Fibroblast of skin of abdomen (primary cell): Measurements from ENCODE around the gene C16orf54.
"Not testable (repeated sequence)": the region's sequence is repeated elsewhere in the genome, so short reads cannot be mapped to it uniquely, and the experiment has no call there.

Experiments used
- DNase-seq: peaks from one replicate; pipeline ENCODE4 v3.0.0-alpha.2; 2013

C16orf54 gene

DNA sequence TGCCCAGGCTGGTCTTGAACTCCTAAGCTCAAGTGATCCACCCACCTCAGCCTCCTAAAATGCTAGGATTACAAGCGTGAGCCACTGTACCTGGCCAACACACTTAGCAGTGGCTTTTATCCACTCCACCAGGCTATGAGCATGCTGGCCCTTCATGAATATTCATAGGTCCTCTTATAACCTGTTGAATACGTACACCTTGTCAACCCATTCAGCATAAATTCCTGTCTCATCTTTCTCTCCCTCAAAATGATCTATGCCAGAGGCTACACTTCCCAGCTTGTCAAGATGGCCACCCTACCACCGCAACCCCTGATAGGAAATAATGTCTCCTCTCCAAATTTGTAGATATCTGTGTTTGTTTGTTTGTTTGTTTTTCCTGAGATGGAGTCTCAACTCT, 21.3 kb upstream of the C16orf54 start:
- no peak for DNase-seq

DNA sequence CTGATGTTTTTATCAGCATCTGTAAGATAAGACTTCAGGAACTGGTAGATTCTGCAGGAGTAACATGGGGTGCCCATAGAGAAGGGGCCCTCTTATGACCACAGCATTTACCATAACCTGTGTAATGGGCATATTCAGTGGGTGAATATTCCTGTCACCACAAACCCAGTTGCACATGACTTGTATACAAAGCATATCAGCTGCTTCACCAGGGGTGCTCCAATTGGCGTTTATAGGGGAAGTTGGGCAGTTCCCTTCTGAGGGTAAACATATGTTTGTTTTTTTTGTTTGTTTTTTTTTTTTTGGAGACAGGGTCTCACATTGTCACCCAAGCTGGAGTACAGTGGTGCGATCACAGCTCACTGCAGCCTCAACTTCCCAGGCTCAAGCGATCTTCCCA, 20.8 kb upstream of the C16orf54 start:
- DNase-seq: no peak

DNA sequence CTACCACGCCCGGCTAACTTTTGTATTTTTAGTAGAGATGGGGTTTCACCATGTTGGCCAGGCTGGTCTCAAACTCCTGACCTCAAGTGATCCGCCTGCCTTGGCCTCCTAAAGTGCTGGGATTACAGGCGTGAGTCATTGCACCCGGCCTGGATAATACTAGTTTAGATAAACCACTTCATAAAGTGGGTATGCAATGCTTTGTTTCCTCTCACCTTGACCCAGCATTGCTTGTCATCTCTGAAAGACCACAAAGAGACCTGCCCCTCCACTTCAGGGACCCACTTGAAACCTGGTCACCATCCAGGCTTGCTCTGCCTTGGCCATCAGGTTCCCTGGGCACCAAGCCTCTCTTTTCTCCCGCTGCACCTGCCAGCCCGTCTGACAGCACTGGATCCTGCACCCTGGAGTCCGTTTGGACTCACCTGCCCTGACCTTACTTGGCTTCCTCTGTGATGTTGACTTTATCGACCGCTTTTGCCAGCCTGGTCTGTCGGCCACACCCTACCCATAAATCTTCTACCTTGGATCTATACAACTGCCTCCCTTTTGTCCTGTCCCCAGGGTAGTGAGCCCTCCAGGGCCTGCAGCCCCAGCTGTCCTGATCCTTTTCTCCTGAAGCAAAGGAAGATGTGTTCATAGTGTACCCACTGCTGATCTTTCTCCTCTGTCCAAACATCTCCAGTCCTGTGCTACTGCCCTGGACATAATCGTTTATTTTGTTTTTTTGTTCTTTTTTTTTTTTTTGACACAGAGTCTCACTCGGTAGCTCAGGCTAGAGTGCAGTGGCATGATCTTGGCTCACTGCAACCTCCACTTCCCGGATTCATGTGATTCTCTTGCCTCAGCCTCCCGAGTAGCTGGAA, 19.6 kb upstream of the C16orf54 start:
- no peak for DNase-seq

DNA sequence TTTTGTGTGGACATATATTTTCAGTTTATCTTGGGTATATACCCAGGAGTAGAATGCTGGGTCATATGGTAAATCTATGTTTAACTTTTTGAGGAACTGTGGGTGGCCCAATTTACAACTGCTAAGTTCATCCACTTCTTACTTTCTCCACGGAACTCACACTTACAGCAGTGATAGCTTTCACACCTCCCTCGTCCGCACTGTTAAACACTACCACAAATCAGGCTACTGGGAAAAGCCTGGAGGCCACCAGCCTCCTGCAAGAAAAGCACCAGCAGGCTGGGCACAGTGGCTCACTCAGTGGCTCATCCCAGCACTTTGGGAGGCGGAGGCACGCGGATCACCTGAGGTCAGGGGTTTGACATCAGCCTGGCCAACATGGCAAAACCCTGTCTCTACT, 17.5 kb upstream of the C16orf54 start:
- DNase-seq: no peak

DNA sequence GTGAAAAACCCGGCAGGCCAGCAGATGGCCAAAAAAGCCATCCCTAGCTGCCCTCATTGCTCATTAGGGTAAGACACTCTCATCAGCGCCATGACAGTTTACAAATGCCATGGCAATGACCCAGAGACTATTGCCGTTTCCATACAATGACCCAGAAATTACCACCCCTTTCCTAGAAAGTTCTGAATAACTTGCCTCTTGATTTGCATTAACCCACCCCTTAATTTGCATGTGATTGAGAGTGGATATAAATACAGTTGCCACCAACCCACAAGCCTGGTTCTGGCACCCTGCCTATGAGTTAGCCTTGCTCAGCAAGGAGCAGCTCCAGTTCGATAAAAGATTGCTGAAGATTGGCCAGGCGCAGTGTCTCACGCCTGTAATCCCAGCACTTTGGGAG, 16.1 kb upstream of the C16orf54 start:
- DNase-seq: no peak

DNA sequence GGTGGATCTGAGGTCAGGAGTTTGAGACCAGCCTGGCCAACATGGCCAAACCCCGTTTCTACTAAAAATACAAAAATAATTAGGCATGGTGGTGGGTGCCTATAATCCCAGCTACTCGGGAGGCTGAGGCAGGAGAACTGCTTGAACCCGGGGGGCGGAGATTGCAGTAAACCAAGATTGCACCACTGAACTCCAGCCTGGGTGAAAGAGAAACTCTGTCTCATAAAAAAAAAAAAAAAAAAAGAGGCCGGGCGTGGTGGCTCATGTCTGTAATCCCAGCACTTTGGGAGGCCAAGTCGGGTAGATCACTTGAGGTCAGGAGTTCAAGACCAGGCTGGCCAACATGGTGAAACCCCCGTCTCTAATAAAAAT, 15.5 kb upstream of the C16orf54 start:
- DNase-seq: not testable (repeated sequence)

DNA sequence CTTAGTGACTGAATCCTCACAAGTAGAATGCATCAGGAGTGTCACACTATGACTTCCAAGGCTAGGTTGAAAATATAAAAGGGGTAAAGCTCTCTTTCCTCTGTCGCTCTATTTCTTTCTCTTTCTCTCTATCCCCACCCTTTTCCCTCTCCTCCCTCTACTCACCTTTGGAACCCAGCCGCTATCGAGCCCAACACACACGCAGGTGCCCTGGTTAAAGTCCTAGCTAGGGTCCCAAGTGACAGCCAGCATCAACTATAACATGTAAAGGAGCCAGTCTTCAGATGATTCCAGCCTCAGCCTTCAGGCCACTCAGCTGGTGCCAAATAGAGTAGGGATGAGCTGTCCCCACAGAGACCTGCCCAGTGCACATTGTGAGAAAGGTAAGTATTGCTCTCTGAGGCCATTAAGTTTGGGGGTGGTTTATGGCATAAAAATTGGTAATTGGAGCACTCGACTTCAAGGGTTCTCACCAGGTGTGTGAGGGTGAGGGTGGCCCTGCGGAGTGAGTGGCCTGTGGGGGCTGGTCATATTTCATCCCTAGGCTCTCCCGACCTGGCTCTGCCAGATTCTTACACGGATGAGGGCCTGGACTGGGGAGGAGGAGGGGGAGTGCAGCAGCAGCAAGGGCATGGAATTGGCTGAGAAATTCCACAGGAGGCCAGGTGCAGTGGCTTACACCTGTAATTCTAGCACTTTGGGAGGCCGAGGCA, 14.9 kb upstream of the C16orf54 start:
- no peak for DNase-seq

DNA sequence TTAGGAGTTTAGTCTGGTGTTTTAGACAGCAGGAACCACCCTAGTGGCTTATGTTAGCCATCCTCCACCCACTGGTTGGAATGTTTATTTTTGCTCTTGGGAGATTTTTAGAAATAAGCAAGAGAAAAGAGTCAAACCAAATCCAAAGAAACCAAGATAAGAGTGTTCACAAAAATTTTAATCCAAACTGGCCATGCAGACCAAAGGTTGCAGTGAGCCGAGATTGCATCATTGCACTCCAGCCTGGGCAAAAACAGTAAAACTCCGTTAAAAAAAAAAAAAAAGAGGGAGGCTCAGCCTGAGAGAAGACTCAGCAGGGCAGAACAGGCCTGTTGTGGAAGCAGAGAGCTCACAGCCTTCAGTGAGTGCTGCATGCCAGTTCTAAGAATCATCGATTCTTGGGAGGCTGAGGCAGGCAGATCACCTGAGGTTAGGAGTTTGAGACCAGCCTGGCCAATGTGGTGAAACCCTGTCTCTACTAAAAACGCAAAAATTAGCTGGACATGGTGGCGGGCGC, 12.2 kb upstream of the C16orf54 start:
- DNase-seq: peak; percentile 42

DNA sequence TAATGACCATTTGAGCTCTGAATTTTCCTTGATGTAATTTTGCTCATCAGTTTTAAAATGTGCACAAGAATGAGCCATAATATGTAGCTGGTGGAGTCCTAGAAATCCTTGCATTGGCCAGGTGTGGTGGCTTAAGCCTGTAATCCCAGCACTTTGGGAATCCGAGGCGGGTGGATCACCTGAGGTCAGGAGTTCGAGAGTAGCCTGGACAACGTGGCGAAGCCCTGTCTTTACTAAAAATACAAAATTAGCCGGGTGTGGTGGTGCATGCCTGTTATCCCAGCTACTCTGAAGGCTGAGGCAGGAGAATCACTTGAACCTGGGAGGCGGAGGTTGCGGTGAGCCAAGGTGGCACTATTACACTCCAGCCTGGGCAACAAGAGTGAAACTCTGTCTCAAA, 11.3 kb upstream of the C16orf54 start:
- not testable (repeated sequence) for DNase-seq

DNA sequence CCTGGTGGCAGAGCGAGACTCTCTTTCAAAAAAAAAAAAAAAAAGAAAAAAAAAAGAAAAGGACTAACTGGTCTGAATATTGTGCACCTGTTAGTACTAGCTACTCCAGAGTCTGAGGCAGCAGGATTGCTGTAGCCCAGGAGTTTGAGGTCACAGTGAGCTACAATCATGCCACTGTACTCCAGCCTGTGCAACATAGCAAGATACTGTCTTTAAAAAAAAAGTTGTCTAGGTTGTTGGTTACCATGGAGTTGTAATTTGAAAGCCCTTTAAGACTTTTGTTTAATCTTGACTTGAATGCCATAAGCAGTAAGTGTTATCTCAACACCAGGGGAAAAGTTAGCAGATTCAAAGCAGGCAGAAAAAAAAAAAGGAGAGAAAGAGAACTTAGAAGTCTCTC, 10.9 kb upstream of the C16orf54 start:
- DNase-seq: no peak

DNA sequence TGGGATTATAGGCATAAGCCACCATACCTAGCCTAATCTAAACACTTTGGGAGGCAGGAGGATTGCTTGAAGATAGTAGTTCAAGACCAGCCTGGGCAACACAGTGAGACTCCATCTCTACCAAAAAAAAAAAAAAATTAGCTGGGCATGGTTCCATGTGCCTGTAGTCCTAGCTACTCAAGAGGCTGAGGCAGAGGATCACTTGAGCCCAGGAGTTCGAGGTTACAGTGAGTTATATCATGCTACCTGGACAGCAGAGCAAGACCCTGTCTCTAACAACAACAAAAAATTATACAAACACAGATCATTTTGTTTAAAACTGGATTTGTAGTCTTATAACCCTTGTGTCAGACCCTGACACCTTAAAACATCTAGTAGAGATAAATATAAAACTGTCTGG, 7.7 kb upstream of the C16orf54 start:
- no peak for DNase-seq

DNA sequence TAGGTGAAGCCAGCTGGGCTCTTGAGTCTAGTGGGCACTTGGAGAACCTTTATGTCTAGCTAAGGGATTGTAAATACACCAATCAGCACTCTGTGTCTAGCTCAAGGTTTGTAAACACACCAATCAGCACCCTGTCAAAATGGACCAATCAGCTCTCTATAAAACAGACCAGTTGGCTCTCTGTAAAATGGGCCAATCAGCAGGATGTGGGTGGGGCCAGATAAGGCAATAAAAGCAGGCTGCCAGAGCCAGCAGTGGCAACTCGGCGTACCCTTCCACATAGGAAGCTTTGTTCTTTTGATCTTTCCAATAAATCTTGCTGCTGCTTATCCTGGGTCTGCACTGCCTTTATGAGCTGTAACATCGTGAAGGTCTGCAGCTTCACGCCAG, 3.0 kb upstream of the C16orf54 start:
- DNase-seq: not testable (repeated sequence)

DNA sequence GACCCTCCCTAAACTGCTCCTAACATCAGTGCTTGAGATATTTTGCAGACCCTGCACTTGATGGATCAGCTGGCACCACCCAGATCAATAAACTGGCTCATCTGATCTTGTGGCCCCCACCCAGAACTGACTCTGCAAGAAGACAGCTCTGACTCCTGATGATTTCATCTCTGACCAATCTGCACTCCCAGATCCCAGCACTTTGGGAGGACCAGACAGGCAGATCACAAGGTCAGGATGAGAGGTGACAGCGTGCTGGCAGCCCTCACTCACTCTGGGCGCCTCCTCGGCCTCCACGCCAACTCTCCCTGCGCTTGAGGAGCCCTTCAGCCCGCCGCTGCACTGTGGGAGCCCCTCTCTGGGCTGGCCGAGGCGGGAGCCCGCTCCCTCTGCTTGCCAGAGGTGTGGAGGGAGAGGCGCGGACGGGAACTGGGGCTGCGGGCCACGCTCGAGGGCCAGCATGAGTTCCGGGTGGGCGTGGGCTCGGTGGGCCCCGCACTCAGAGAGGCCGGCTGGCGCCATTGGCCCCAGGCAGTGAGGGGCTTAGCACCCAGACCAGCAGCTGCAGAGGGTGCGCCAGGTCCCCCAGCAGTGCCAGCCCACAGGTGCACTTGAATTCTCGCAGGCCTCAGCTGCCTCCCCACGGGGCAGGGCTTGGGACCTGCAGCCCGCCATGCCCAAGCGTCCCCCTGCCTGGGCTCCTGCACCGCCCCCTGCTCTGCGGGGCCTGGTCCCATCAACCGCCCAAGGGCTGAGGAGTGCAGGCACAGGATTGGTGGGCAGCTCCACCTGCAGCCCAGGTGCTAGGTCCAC, 2.4 kb upstream of the C16orf54 start:
- DNase-seq: no peak

DNA sequence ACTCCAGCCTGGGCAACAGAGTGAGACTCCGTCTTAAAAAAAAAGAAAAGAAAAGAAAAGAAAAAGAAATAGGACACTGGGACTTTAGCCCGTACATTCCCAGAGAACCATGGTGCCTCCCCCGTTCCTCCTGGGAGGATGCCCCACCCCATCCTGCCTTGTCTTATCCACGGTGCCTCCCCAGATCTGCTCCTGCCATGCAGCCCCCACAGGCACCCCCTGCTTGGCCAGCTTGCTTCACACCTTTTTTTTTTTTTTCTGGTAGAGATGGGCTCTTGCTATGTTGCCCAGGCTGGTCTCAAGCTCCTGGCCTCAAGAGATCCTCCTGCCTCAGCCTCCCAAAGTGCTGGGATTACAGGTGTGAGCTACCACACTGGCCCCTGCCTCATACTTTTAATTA, 728 bp upstream of the C16orf54 start:
- DNase-seq: not testable (repeated sequence)

DNA sequence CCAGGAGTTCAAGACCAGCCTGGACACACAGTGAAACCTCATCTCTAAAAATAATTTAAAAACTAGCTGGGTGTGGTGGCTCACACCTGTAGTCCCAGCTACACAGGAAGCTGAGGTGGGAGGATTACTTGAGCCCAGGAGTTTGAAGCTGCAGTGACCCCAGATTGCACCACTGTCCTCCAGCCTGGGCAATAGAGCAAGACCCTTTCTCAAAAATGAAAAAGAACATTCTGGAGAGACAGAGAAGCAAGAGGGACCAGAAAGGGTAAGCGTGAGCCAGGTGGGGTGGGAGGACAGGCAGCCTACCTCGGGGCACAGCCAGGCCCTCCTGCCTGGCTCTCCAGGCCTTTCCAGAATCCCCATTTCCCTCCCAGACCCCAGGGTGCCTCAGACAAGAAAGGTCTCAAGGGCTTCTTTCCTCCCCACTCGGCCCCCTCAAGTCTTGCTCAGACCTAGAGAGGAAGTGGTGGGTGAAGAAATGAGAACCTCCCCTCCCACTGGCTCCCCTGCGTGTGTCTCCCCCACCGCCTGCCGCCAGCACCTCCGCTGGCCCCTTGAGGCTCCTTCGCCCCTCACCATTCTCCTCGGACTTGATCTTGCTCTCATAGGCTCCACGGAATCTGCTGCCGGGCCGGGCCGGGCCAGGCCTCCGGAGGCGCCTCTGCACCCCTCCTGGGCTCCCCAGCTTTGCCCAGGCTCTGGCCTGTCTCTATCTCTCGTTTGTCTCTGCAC, 503 bp downstream of the C16orf54 start:
- DNase-seq: no peak

DNA sequence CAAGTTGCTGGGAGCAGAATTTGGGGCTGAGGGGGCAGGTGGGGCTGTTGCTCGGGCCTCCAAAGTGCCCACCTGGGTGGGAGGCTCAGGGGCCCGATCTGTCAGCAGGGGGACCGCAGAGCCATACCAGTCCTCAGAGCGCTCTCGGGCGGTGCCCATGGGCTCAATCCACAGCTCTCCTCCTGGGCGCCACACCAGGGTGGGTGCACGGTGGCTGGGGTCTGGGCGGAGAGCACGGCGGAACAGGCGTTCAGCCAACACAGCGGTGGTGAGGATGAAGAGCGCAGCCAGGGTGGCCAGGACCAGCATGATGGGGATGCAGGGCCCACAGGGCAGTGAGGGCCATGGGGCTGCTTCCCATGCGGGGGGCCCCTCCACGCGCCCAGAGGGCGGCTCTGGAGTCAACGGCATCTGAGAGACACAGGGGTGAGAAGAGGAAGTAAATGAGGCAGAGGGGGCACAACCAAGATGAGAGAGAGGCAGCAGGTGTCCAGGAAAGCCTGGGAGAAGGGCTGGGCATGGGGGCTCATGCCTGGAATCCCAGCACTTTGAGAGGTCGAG, 1.2 kb downstream of the C16orf54 start:
- DNase-seq: no peak

DNA sequence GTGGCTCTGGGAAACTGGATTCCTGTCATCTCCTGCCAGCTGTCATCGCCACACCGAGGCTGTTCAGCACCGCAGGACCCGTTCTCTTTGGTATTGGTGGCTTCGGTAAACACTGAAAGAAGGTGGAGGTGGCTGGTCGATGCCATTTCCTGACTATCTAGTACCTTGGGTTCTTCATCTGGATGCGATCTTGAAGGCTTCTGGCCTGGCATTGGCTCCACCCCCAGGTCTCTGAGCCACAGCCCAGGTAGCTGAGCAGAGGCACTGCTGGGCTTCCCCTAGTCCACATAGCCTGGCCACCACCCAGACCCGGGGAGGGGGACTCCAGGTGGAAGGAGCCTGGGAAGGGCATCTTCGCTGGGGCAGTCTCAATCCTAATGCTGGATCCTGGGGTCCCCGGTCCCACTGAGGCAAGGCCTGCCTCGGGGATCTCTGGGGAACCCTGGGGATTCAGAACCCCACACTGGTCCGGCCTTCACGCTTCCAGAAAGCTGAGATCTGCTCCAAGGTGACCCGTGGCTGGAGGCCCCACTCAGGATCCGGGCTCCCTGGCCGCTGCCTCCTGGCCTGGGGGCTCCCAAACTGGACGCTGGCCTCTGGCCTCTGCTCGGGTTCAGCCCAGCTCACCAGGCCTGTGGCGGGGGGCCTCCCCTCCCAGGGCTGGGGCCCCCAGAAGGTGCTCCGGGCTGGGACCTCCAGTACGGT, 1.8 kb downstream of the C16orf54 start:
- no peak for DNase-seq

DNA sequence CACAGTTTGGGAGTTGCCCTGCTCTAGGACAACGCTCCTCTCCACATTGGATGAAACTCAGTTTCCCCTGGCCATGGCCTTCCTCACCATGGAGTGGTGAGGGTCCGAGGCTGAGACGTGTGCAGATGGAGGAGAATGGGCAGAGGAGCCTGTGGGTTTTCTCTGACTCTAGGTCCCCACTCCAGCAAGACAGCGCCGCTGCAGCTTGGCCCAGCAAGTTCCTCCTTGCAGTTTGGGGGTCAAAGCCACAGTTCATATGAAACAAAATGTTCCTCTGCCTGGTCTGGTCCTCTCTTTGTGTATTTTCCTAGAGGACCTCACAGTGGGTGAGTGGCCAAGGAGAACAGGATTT, 2.3 kb downstream of the C16orf54 start:
- DNase-seq: no peak

DNA sequence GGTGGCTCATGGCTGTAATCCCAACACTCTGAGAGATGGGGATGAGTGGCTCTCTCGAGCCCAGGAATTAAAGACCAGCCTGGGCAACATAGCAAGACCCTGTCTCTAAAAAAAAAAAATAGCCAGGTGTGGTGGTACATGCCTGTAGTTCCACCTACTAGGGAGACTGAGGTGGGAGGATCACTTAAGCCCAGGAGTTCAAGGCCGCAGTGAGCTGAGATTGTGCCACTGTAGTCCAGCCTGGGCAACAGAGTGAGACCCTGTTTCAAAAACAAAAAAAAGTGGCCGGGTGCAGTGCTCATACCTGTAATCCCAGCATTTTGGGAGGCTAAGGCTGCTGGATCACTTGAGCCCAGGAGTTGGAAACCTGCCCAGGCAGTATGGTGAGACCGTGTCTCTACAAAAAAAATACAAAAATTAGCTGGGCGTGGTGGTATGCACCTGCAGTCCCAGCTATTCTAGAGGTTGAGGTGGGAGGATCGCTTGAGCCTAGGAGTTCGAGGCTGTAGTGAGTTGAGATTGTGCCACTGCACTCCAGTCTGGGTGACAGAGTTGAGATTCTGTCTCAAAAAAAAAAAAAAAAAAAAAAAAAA, 3.0 kb downstream of the C16orf54 start:
- no peak for DNase-seq

DNA sequence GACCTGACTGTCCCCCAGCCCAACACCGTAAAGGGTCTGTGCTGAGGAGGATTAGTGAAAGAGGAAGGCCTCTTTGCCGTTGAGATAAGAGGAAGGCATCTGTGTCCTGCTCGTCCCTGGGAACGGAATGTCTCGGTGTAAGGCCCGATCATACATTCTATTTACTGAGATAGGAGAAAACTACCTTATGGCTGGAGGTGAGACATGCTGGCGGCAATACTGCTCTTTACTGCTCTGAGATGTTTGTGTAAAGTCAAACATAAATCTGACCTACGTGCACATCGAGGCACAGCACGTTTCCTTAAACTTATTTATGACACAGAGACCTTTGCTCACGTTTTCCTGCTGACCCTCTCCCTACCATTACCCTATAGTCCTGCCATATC, 5.2 kb downstream of the C16orf54 start:
- DNase-seq: not testable (repeated sequence)
